ENCODE results near the gene CD177. TPM values are rescaled to one million over a fixed set of nuclear protein-coding genes. Genes with fewer than 3 reads are reported as not detected.
"Not testable (repeated sequence)": the region's sequence is repeated elsewhere in the genome, so short reads cannot be mapped to it uniquely, and the experiment has no call there.

Gene CD177
- 1.2 TPM for total RNA-seq (ENCODE audit: insufficient read depth, low replicate concordance)

DNA sequence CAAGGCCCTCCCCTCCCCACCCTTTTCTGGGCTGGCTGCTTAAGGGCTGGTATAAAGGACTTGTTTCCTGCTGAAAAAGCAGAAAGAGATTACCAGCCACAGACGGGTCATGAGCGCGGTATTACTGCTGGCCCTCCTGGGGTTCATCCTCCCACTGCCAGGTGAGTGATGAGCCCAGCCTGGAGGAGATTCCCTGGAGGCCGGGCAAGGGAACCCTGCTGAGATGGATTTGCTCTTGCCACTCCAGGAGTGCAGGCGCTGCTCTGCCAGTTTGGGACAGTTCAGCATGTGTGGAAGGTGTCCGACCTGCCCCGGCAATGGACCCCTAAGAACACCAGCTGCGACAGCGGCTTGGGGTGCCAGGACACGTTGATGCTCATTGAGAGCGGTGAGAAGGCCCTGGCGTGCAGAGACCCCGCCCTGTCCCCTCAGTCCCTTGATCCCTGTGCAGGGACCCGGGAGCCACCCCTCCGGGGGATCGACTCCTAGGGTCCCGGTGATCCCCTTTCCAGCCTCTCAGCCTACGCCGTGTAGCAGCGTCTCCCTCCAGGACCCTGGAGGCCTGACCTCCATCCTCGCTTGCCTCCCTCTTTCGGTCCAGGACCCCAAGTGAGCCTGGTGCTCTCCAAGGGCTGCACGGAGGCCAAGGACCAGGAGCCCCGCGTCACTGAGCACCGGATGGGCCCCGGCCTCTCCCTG is at the start of gene CD177:
CD177 (plus strand) TSS at position 81 of the 699 bp plus-strand sequence; CDS start at position 110, 29 bp downstream.
- no peak for DNase-seq (ENCODE audit: low spot score)

DNA sequence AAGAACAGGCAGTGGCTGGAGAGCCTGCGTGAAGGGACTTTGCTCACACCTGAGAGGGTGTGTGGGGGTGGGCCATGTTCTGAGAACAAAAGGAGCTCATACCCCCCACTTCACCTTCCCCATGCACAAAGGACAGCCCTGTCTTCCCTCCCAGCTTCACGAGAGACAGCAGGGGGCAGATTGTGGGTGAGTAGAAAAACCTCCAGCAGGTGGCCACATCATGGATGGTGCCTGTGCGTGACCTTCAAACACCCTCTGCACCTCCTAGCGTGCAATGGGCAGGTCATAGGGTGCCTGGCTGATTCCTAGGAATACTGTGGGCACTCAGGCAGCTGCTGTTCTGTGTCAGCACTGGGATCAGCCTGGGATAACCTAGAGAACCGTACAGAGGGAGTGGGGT is 47.8 kb upstream of the CD177 start:
- no peak for DNase-seq (ENCODE audit: low spot score)

DNA sequence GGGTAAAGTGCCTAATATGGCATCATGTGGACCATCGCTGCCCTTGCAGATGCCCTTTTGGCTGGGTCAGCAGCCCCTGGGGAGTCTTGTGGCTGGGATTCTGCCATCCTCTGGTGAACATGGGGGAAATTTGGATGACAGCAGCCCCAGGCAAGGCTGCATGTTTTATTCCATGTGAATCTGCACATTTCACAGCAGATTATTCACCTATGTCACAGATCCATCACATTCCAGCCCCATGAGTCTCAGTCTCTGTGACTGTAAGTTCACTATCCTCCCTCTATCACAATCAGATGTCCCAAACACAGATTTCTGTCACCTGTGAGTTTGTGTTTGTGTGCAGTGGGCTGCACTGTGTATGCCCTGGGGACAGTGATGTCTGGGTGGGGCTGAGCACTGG is 47.4 kb upstream of the CD177 start:
- no peak for DNase-seq (ENCODE audit: low spot score)

- DNase-seq (ENCODE audit: low spot score): no peak
Observed at GRCh38 chr19:43308244-43308815, 45.2 kb upstream of the CD177 start.

DNA sequence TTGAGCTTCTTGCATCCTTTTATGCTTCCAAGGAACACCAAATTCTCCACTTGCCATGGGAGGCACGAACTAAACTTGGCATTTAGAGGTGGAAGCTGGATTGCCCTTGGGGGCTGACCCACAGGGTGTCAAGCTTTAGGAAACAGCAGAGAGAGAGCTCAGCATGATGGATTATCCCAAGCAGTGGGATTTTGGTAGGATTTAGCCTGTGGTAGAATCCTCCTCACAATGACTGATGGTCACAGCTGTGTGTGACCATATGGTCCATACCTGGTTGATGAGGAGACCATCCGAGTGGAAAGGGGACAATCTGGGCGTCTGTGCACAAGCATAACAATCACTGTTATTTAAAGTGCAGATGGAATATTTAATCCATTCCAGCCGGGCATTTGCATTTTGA is 44.0 kb upstream of the CD177 start:
- no peak for DNase-seq (ENCODE audit: low spot score)

DNA sequence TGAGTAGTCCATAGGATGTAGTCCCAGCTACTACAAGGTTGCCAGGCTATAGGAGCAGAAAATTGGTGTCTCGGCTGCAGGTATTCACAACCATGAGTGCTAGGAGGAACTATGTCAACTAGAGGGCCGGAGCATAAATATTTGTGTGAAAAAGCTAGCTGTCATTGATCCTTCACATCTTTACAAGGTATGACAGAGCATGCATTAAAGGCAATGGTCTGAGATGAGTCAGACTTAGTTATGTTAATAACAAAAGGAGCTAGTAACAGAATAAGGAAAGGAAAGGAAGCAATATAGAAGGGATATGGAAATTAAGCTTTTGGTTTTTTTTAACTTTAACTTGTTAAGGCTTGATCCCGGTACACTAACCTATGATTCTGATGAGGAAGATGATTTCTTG is 43.3 kb upstream of the CD177 start:
- no peak for DNase-seq (ENCODE audit: low spot score)

DNA sequence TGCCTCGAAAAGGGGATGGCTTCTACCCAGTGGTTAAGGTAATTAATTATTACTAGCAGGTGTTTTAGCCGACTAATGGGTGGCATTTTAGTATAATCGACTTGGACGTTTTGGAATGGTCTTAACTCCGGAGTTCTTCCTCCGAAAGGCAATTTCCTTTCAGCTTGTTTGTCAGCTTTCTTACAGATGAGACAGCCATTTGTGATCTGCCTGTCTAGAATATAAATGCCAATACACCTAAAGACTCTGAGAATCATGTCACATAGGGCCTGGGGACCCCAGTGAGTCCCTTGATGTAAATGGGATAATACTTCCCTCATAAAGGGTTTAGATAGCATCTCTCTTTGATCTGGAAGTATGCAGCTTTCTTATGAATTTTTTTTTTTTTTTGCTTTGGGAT is 42.2 kb upstream of the CD177 start:
- DNase-seq (ENCODE audit: low spot score): no peak

DNA sequence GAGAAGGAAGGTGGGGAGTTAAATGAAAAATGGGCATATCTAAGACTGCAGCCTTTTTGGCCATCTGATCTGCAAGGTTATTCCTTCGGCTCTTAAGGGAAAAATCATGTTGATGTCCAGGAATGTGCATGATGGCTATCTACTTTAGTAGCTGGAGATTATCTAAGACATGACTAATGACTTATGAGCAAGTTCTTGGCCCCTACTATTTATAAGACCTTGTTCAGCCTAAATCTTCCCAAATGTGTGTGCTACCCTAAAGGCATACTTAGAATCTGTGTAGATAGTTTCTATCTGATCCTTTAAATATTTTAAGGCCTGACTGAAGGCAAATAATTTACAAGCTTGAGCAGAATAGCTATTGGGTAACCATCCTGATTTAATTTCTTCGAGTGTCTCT is 41.8 kb upstream of the CD177 start:
- no peak for DNase-seq (ENCODE audit: low spot score)

DNA sequence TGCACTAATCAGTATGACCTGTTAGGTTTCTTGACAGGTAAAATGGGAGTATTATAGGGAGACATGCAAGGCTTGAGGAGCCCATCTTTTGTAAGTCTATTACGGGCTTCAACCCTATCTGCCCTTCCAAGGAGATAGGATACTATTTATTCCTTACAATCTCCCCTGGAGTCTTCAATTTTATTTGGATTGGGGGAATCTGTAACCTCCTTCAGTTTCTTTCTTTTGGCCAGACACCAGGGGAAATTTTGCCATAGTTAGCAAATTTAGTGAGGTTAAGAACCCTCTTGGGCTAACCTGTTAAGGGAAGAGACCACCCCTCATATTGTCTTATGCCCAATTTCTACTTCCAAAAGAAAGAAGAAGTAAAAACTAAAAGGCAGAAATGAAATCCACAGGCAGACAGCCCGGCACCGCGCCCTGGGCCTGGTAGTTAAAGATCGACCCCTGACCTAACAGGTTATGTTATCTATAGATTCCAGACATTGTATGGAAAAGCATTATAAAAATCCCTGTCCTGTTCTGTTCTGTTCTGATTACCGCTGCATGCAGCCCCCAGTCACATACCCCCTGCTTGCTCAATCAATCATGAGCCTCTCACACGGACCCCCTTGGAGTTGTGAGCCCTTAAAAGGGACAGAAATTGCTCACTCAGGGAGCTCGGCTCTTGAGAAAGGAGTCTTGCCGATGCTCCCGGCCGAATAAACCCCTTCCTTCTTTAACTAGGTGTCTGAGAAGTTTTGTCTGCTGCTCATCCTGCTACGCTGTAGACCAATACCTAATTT is 39.6 kb upstream of the CD177 start:
- DNase-seq (ENCODE audit: low spot score): no peak

GRCh38 chr19:43315851-43316250 is 37.6 kb upstream of the CD177 start:
- no peak for DNase-seq (ENCODE audit: low spot score)

DNA sequence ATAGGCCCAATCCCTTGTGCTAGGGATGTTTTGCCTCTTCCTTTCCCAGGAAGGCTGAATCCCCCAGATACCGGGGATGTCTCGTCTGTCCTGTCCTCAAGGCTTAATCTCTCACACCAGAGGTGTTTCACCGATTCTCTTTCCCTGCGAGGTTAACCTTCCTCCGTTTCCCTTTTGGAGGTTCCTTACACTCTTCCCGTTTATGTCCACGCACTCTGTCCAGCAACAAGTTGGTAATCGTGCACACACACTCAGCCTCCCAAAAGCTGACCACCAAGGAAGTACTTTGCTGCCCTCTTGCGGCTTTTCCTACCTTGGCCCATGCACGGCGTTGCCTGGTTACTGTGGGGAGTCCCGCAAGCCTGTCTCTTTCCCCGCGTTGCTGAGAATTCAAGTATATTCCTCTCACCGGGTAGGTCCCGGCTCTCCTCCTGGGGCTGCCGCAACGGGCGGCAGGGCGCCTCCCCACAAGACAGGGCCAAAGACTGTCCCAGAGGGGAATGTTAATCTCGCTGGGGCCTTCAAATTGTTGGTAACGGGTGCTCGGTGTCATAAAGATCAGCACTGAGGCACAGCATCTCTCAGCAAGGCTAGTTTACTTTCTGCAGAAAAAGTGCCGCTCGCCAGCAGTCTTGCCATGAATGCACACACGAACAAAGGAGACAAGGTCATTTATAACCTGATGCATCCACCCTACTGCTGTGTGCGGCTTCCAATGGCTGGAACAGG is 36.7 kb upstream of the CD177 start:
- no peak for DNase-seq (ENCODE audit: low spot score)

GRCh38 chr19:43318203-43318602 is 35.3 kb upstream of the CD177 start:
- no peak for DNase-seq (ENCODE audit: low spot score)

DNA sequence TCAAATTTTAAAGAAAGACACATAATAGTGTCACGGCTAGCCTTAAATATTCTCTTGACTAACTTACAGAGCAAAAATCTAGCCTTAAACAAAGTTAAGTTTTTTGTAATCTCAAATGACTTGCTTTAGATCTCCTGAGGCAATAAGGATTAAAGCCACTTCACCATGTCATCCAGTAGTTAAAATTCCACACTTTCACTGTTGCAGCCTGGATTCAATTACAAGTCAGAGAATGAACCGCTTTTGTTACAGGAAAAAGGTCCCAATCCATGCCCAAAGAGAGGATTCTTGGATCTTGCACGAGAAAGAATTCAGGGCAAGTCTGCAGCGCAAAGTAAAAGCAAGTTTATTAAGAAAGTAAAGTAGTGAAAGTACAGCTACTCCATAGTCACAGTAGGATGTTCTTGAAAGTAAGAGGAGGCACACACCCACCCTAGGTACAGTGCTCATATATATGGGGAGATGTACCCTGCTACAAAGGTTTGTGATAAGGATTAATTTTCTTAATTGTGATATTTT is 34.6 kb upstream of the CD177 start:
- no peak for DNase-seq (ENCODE audit: low spot score)

GRCh38 chr19:43320546-43320945 is 32.9 kb upstream of the CD177 start:
- no peak for DNase-seq (ENCODE audit: low spot score)

- DNase-seq (ENCODE audit: low spot score): not testable (repeated sequence)
Observed at GRCh38 chr19:43326761-43327160, 26.7 kb upstream of the CD177 start.

DNA sequence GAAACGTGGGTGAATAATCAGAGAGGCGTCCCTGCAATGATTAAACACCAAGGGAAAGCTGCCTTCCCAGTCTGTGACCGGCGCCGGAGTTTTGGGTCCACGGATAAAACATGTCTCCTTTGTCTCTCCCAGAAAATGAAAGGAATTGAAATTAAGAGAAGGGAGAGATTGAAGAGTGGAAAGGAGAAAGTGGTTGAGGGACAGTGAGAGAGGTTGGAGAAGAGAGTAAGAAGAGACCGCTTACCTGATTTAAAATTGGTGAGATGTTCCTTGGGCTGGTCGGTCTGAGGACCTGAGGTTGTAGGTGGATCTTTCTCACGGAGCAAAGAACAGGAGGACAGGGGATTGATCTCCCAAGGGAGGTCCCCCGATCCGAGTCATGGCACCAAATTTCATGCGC is 24.9 kb upstream of the CD177 start:
- not testable (repeated sequence) for DNase-seq (ENCODE audit: low spot score)

DNA sequence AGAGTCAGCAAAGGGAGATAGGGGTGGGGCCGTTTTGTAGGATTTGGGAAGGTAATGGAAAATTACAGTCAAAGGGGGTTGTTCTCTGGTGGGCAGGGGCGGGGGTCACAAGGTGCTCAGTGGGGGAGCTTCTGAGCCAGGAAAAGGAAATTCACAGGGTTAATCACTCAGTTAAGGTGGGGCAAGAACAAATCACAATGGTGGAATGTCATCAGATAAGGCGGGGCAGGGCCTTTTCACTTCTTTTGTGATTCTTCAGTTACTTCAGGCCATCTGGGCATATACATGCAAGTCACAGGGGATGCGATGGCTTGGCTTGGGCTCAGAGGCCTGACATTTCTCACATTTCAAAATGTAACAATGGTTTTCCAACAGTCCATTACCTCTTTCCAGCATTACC is 24.4 kb upstream of the CD177 start:
- not testable (repeated sequence) for DNase-seq (ENCODE audit: low spot score)

DNA sequence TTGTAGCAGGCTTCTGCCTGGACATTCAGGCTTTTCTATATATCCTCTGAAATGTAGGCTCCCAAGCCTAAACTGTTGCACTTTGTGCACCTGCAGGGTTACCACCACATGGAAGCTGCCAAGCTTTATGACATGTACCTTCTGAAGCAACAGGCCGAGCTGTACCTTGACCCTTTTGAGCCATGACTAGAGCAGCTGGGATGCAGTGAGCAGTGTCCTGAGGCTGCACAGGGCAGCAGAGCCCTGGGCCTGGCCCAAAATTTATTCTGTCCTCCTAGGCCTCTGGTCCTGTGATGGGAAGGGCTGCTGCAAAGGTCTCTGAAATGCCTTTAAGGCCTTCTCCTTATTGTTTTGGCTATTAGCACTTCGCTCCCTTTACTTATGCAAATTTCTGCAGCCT is 23.5 kb upstream of the CD177 start:
- DNase-seq (ENCODE audit: low spot score): no peak

DNA sequence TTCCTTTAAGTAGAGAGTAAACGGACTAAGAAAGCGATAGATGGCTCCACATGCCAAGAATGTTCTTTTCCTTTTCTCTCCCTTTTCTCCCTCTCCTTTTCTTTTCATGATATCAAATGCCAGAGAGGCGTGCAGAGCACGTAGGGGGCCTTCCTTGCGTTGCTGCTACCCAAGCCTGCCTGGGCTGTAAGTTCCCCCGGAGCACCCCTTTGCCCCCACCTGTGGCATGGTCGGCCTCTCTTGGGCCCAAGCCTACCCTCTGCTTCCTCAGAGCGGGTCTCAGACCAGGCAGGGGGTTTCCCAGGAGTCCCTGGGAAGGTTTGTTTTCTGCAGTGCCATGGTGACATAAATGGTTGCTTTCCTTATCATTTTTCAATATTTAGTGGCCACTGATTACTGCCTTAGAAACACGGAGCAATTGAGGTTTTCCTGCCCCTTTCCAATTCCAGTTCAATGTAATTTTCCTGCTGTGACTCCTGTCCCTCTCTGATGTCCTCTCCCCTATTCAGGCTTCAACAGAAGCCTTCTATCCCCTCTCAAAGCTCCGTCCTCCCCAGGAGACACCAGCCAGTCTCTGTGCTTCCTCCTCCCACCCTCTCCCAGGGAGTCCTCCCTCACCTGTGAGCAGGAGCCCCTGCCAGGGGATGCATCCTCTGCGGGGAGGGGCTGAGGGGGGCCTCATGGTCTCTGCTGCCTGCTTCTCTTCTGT is 22.6 kb upstream of the CD177 start:
- DNase-seq (ENCODE audit: low spot score): no peak

- no peak for DNase-seq (ENCODE audit: low spot score)
Observed at GRCh38 chr19:43331435-43332010, 22.0 kb upstream of the CD177 start.

Measured in umbilical cord (tissue), 2 donors.